ENCODE data around the gene DNAH6. TPM values are rescaled to one million over a fixed set of nuclear protein-coding genes. Genes with fewer than 3 reads are reported as not detected.

DNAH6 gene
- total and polyA plus RNA-seq, 2 of the 8 experiments (the other 6 are each of a cell fraction or from before 2014, with no cell fraction given) = 0.06 to 0.43 TPM

- no peaks in the 10 kb centered on the region for H3K9me3 ChIP-seq (ENCODE audit: insufficient read depth in 2 of 2, low read depth in 1 of 2, low read length in 1 of 2)
- H4K8ac ChIP-seq (ENCODE audit: extremely low read depth, insufficient read depth, low read length) = no peak overlapping the region
- no peak overlapping the region for H3K9ac ChIP-seq (replicated peaks in 1 of 4; ENCODE audit: extremely low read depth in 1 of 4, low read depth in 3 of 4, low read length in 3 of 4)
- WGBS, 2 experiments (ENCODE audit: extremely low coverage in 1 of 2, insufficient coverage in 1 of 2, insufficient read length in 1 of 2, insufficient replicate concordance in 2 of 2, low coverage in 1 of 2, low lambda C conversion rate in 2 of 2, missing lambda C conversion rate in 1 of 2) = 84% methylated on average over 3 of the region's 3 CpGs; no CpG with 5 or more reads in 1 of the 2 experiments
- H3K4me3 ChIP-seq (ENCODE audit: extremely low read depth in 1 of 4, insufficient read depth in 2 of 4, low read depth in 3 of 4, low read length in 4 of 4) = no peak overlapping the region
- no peak overlapping the region for H2BK20ac ChIP-seq (ENCODE audit: low read length)
- H3K79me2 ChIP-seq (ENCODE audit: control insufficient read depth in 1 of 2, insufficient read depth in 2 of 2, low read length in 2 of 2) = no peaks in the 10 kb centered on the region
- no peak overlapping the region for H3K56ac ChIP-seq (replicated peaks; ENCODE audit: insufficient read length, low read depth, low read length)
- H4K91ac ChIP-seq (replicated peaks; ENCODE audit: insufficient read length, low read length) = no peak overlapping the region
- no peaks in the 10 kb centered on the region for H3K27me3 ChIP-seq (replicated peaks in 1 of 4; ENCODE audit: control insufficient read depth in 3 of 4, extremely low read depth in 1 of 4, insufficient read depth in 3 of 4, low read length in 3 of 4)
- no peaks in the 10 kb centered on the region for H3K36me3 ChIP-seq (ENCODE audit: control insufficient read depth in 2 of 4, insufficient read depth in 4 of 4, low read length in 3 of 4)
- no peak overlapping the region for H2BK5ac ChIP-seq (ENCODE audit: low read depth, low read length)
- no peaks in the 10 kb centered on the region for H3K23me2 ChIP-seq (ENCODE audit: low read depth, low read length)
- H3K4me2 ChIP-seq (ENCODE audit: insufficient read depth in 1 of 2, low read depth in 2 of 2, low read length in 2 of 2) = no peak overlapping the region
- ChIA-PET CTCF (ENCODE audit: partially characterized antibody) (interaction anchor here (1.9 to 3.7 kb wide), 3 partner anchors 10 to 119 kb away, joined by 4 to 23 read pairs (median 7); no protein-coding TSS in a partner anchor), POLR2A (ENCODE audit: partially characterized antibody) (interaction anchor here (1.1 kb wide), 1 partner anchor 151 kb away, joined by 3 read pairs; no protein-coding TSS in a partner anchor)
- H3K79me1 ChIP-seq (ENCODE audit: low read depth, low read length) = no peaks in the 10 kb centered on the region
- TF ChIP-seq GTF2F1 (IDR thresholded peaks at IDR 0.05; ENCODE audit: borderline replicate concordance, low read depth, low read length) (no peak), POLR2AphosphoS5 (IDR thresholded peaks at IDR 0.05; ENCODE audit: low read depth, low read length) (no peak), SIN3A (conservative IDR thresholded peaks at IDR 0.05 in 1 of 2, IDR thresholded peaks at IDR 0.05 in 1 of 2; ENCODE audit: low read depth in 1 of 2, low read length in 2 of 2) (no peak), CTCF (IDR thresholded peaks at IDR 0.05; ENCODE audit: control extremely low read depth in 1 of 3, insufficient read depth in 1 of 3, low read depth in 1 of 3, low read length in 3 of 3) (no peak)
- H3K4ac ChIP-seq (replicated peaks; ENCODE audit: insufficient read length, low read depth, low read length) = no peak overlapping the region
- H2BK15ac ChIP-seq (ENCODE audit: low read length) = no peak overlapping the region
- no peak overlapping the region for H3K23ac ChIP-seq (ENCODE audit: insufficient read length)
- no peaks in the 10 kb centered on the region for H3K4me1 ChIP-seq (replicated peaks in 1 of 4; ENCODE audit: control insufficient read depth in 3 of 4, insufficient read depth in 4 of 4, low read length in 3 of 4)
- H4K5ac ChIP-seq (ENCODE audit: insufficient read length, low read depth, low read length) = no peak overlapping the region
- no peak overlapping the region for H2BK120ac ChIP-seq (replicated peaks; ENCODE audit: low read depth, low read length)
- H3K18ac ChIP-seq (ENCODE audit: extremely low read depth, low read length) = no peak overlapping the region
- H2AFZ ChIP-seq (ENCODE audit: low read length) = no peak overlapping the region
- DNase-seq (ENCODE audit: low read depth in 1 of 2, low spot score in 2 of 2) = no peak
- H2BK12ac ChIP-seq (ENCODE audit: low read depth, low read length) = no peak overlapping the region
- no peak overlapping the region for H3K14ac ChIP-seq (ENCODE audit: insufficient read length)
- H2AK5ac ChIP-seq (ENCODE audit: low read depth, low read length) = no peak overlapping the region
- H3K27ac ChIP-seq (ENCODE audit: low read depth, low read length) = no peak overlapping the region
- H4K20me1 ChIP-seq (replicated peaks in 1 of 2; ENCODE audit: control insufficient read depth in 1 of 2, insufficient read depth in 2 of 2, low read length in 2 of 2) = no peaks in the 10 kb centered on the region
- no peak for FAIRE-seq
Measured at GRCh38 chr2:84731185-84731584, 214.9 kb downstream of the DNAH6 start.
